Upper lobe of right lung (tissue), 1 donor: ENCODE data around the gene STMN1. TPM values are rescaled to one million over a fixed set of nuclear protein-coding genes. Genes with fewer than 3 reads are reported as not detected.

Experiments
- ATAC-seq: fragments of 200-7000 bp; cut with Tn5 transposase; one replicate; pipeline ENCODE4 v1.9.1; 2020; ENCODE audit warnings: mild to moderate bottlenecking, moderate library complexity
- DNase-seq: peaks from one replicate; pipeline ENCODE4 v3.0.0-alpha.2; 2020
- H3K27ac ChIP-seq: fragments of 200-600 bp; one replicate; pipeline ENCODE4 v1.8.0; 2022
- H3K27me3 ChIP-seq: fragments of 200-600 bp; one replicate; pipeline ENCODE4 v1.8.0; 2022; ENCODE audit warnings: mild to moderate bottlenecking
- H3K36me3 ChIP-seq: fragments of 200-600 bp; one replicate; pipeline ENCODE4 v1.8.0; 2022
- H3K4me1 ChIP-seq: fragments of 200-600 bp; one replicate; pipeline ENCODE4 v1.8.0; 2022
- H3K4me3 ChIP-seq: fragments of 200-600 bp; one replicate; pipeline ENCODE4 v1.8.0; 2022; ENCODE audit warnings: mild to moderate bottlenecking
- H3K9me3 ChIP-seq: fragments of 200-600 bp; one replicate; pipeline ENCODE4 v1.8.0; 2022
- intact Hi-C: fragments of 100-400 bp; cut with DNase I; formaldehyde crosslinking; loops from one replicate; pipeline ENCODE4 v1.11.0; 2022
- total RNA-seq: library from RNA; stranded (reverse); fragmentation: NEBNext Ultra II Directional; extraction: Animal tissue kit (Norgen Biotek cat#: 25700); gene quantifications from one replicate; pipeline ENCODE4 v1.2.1, GENCODE V29; 2021
- TF ChIP-seq, protein P1 (sequence below): fragments of 200-600 bp; IDR thresholded peaks from one replicate; pipeline ENCODE4 v1.8.0; 2022; ENCODE audit warnings: antibody characterized with exemption
- donor health status: DM: no; HTN: yes; CAD: no; lungs with severe emphysema.

The STMN1 gene
- total RNA-seq, 1 donor from 2014 or later, result 42.5 TPM

DNA sequence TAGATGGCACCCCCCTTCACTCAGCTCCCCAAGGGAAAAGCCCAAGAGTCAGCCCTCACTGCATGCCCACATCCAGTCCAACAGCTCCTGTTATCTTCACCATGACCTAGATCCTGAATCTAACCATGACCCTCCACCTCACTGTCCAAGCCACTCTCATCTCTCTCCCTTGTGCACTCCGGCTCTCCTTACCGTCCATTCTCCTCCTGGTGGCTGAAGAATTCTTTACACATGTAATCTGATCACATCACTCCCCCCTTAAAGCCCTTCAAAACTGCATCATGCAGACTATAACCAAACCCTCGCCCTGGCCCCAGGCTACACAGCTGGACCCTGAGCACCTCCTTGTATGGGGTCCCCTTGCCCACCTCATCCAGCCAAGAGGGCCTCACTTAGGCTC, 16.7 kb downstream of the STMN1 start:
- H3K27ac ChIP-seq, result peak overlapping the region; percentile 55
- ATAC-seq, result no peak

DNA sequence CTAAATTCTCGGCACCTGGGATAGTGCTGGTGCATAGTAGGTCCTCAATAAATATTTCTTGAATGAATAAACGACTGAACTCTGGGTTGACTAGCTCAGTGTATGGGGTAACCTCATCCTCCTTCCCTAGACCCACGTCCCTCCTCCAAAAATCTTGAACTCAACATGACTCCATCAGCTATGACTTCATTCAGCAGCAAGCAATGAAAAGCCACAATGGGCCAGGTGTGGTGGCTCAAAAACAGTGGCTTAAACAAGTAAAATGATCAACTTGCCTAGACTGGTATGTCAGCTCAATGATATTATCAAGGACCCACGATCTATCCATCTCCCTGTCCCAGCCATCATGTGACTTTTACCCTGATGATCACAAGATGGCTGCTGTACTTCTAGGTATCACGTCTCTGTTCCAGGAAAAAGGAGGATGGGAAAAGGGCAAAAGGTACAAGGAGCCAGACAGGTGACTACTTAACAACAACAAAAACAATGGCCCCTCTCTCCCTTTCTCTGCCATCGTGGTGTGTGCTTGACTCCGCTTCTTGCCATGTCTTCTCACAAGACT, 17.7 kb downstream of the STMN1 start:
- intact Hi-C loops, result no loop called here
- ATAC-seq (no peak), DNase-seq (no peak)
- Histone ChIP-seq H3K9me3 (no peaks in the 10 kb centered on the region), H3K4me1 (peaks cover 30% of the 10 kb centered on the region), H3K27ac (no peak overlapping the region), H3K27me3 (no peaks in the 10 kb centered on the region), H3K36me3 (no peaks in the 10 kb centered on the region), H3K4me3 (no peak overlapping the region)
- TF ChIP-seq, protein P1, sequence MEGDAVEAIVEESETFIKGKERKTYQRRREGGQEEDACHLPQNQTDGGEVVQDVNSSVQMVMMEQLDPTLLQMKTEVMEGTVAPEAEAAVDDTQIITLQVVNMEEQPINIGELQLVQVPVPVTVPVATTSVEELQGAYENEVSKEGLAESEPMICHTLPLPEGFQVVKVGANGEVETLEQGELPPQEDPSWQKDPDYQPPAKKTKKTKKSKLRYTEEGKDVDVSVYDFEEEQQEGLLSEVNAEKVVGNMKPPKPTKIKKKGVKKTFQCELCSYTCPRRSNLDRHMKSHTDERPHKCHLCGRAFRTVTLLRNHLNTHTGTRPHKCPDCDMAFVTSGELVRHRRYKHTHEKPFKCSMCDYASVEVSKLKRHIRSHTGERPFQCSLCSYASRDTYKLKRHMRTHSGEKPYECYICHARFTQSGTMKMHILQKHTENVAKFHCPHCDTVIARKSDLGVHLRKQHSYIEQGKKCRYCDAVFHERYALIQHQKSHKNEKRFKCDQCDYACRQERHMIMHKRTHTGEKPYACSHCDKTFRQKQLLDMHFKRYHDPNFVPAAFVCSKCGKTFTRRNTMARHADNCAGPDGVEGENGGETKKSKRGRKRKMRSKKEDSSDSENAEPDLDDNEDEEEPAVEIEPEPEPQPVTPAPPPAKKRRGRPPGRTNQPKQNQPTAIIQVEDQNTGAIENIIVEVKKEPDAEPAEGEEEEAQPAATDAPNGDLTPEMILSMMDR, result no peak

More for the DNA sequence above, 16.7 kb downstream of the STMN1 start:
- no peak for DNase-seq
- Histone ChIP-seq H3K9me3 (no peaks in the 10 kb centered on the region), H3K4me1 (peaks cover 30% of the 10 kb centered on the region), H3K4me3 (no peak overlapping the region), H3K36me3 (no peaks in the 10 kb centered on the region), H3K27me3 (no peaks in the 10 kb centered on the region)
- TF ChIP-seq, protein P1, result no peak
- intact Hi-C loops, result no loop called here

DNA sequence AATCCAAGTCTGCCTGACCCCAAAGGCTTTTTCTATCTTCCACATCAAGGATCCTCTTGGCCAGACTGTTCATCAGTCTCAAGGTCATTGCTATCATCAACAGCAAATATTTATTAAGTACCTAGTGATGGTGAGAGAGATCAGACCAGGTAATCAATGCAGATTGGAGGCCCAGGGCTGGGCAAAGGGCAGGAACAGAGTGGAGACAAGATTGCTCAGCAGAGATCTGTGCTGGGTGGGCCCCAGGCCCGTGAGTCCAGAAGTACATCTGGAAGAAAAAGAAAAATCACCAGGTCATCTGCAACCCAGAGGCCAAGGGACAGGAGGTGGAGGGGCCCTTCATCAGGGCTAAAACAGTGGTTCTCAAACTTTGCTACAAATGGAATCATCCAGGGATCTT, 20.6 kb downstream of the STMN1 start:
- no peaks in the 10 kb centered on the region for H3K36me3 ChIP-seq
- TF ChIP-seq, protein P1, result no peak
- ATAC-seq (no peak), DNase-seq (peak; percentile 11)
- H3K9me3 ChIP-seq, result no peaks in the 10 kb centered on the region
- H3K4me1 ChIP-seq, result peaks cover 10% of the 10 kb centered on the region
- H3K27ac ChIP-seq, result no peak overlapping the region
- H3K4me3 ChIP-seq, result no peak overlapping the region
- intact Hi-C loops, result no loop called here
- H3K27me3 ChIP-seq, result no peaks in the 10 kb centered on the region

DNA sequence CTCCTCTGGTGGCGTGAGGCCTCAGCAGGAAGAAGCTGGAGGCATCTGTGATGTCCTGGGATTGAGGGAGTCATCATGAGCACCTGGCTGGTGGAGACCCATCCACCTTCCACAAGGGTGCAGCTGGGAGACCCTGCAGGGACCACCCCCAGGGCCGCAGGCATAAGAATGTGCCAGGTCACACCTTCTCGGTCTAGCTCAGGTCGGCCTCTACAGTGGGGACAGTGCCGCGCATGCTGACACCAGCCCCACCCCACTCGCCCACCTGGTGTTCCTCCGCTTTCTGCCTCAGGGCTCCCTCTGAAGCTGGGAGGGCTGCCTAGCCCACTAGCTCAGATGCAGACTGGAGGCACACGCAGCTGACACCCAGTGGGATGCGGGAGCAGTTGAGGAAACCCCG, 25.0 kb downstream of the STMN1 start:
- Histone ChIP-seq H3K27me3 (no peaks in the 10 kb centered on the region), H3K36me3 (no peaks in the 10 kb centered on the region), H3K4me3 (no peak overlapping the region), H3K27ac (no peak overlapping the region), H3K4me1 (no peaks in the 10 kb centered on the region), H3K9me3 (no peaks in the 10 kb centered on the region)
- TF ChIP-seq, protein P1, result no peak
- ATAC-seq (no peak), DNase-seq (peak; percentile 53)
- intact Hi-C loops, result no loop called here

DNA sequence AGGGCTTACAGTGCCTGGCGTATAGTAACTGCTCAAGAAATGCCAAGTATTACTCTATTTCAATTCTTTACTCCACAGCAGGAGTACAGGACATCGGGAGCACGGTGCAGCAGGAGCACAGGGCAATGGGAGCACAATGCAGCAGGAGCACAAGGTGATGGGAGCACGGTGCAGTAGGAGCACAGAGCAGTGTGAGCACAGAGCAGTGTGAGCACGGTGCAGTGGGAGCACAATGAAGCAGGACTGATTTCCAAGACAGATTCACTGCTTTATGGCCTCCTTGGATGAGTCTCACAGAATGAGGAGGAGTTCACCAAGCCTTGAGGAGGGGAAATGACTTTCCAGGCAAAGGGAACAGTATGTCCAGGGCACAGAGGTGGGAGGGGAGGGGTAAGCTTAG, 25.7 kb downstream of the STMN1 start:
- Histone ChIP-seq H3K4me1 (peaks cover 3% of the 10 kb centered on the region), H3K4me3 (no peak overlapping the region), H3K27ac (no peak overlapping the region), H3K36me3 (no peaks in the 10 kb centered on the region), H3K9me3 (no peaks in the 10 kb centered on the region), H3K27me3 (no peaks in the 10 kb centered on the region)
- ATAC-seq (no peak), DNase-seq (peak; percentile 18)
- TF ChIP-seq, protein P1, result no peak
- intact Hi-C loops, result no loop called here

DNA sequence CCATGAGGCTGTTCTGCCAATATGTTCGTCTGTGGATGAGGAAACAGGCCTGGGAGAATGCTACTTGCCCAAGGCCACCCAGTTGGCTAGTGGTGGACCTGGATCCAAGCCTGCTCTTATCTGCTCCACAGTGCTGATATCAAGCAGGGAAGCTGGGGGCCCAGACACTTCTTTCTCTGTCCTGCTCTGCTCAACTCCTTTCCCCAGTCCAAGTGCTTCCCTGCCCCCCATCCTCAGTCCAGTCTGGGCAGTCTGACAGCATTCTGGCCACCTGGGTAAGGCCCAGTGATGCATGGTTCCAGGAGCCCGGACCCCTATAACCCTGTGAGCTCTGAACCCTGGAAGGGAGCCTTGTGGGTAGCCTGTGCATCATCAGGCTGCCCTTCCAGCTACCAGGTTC, 26.5 kb downstream of the STMN1 start:
- Histone ChIP-seq H3K27ac (no peak overlapping the region), H3K27me3 (no peaks in the 10 kb centered on the region), H3K4me1 (peaks cover 6% of the 10 kb centered on the region), H3K4me3 (no peak overlapping the region), H3K9me3 (no peaks in the 10 kb centered on the region), H3K36me3 (no peaks in the 10 kb centered on the region)
- intact Hi-C loops, result no loop called here
- TF ChIP-seq, protein P1, result no peak
- ATAC-seq (no peak), DNase-seq (peak; percentile 25)
